ENCODE measurements around the gene UQCRHL.
"Not testable (repeated sequence)": the region's sequence is repeated elsewhere in the genome, so short reads cannot be mapped to it uniquely, and the experiment has no call there.

UQCRHL gene

GRCh38 chr1:15835205-15835740, 27.8 kb upstream of the UQCRHL start:
- DNase-seq = no peak

DNA sequence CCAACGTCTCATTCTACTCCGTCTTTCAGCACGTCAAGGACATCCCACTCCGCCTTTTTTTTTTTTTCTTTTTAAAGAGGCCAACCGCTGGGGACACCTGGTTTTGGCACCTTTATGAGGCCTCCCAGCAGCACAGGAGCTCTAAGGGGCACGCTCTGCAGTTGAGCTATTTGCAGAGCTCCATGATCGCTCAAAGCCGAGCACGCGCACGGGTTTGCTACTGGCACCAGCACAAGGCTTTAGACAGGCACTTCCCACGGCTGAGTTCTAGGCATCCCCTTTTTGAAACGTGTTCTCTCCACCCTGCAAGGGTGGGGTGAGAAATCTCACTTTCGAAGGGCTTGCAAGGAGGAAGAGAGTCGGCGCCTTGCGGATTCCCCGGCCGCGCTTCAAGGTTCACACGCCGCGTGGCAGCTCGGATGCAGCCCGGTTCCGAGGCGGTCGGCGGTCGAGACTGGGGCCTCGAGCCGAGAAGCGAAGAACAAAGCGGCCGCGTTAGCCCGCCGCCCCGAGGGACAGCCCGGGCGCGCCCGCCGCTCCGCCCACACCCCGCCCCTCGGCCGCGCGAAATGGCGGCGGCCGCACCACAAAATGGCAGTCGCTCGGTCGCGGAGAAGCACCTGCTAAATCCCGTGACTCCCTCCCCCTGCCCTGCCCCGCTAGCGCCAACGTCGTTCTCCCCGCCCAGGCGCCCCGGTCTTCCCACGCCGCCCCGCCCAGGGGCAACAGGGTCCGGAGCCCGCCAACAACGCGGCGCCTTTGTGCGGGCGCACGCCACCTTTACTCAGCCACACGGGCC, 27.2 kb upstream of the UQCRHL start:
- peak; percentile 85 for DNase-seq

GRCh38 chr1:15833842-15834405, 26.5 kb upstream of the UQCRHL start:
- DNase-seq = no peak

DNA sequence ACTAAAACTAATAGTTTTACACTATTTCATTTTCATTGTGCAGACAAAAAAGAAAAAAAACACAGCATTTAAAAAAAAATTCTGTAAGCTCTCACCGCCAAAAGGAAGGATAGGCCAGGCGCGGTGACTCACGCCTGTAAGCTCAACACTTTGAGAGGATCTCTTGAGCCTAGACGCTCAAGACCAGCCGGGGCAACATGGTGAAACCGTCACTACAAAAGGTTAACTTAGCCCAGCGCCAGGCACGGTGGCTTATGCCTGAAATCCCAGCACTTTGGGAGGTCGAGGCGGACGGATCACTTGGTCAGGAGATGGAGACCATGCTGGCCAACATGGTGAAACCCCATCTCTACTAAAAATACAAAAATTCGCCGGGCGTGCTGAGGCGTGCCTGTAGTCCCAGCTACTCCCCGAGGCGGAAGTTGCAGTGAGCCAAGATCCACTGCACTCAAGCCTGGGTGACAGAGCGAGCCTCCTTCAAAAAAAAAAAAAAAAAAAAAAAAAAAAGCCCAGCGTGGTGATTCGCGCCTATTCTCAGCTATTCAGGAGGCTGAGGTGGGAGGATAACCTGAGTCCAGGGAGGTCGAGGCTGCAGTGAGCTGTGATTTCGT, 25.7 kb upstream of the UQCRHL start:
- peak; percentile 39 for DNase-seq

- DNase-seq = no peak
Measured at GRCh38 chr1:15830258-15830657, 22.8 kb upstream of the UQCRHL start.

DNA sequence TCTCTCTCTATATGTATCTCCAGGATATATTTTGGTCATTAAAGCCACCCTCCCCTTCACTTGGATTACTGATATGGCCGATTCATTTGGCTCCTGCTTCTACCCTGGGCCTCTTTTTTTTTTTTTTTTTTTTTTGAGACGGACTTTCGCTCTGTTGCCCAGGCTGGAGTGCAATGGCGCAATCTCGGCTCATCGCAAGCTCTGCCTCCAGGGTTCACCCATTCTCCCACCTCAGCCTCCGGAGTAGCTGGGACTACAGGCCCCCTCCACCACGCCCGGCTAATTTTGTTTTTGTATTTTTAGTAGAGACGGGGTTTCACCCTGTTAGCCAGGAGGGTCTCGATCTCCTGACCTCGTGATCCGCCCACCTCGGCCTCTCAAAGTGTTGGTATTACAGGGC, 21.5 kb upstream of the UQCRHL start:
- DNase-seq = not testable (repeated sequence)

DNA sequence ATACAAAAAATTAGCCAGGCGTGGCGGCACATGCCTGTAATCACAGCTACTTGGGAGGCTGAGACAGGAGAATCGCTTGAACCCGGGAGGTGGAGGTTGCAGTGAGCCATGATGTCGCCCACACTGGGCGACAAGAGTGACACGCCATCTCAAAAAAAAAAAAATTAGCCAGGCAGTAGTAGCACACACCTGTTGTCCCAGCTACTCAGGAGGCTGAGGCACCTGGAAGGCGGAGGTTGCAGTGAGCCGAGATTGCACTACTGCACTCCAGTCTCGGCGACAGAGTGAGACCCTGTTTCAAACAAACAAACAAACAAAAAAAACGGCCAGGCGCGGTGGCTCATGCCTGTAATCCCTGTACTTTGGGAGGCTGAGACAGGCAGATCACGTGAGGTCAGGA, 20.1 kb upstream of the UQCRHL start:
- DNase-seq = not testable (repeated sequence)

DNA sequence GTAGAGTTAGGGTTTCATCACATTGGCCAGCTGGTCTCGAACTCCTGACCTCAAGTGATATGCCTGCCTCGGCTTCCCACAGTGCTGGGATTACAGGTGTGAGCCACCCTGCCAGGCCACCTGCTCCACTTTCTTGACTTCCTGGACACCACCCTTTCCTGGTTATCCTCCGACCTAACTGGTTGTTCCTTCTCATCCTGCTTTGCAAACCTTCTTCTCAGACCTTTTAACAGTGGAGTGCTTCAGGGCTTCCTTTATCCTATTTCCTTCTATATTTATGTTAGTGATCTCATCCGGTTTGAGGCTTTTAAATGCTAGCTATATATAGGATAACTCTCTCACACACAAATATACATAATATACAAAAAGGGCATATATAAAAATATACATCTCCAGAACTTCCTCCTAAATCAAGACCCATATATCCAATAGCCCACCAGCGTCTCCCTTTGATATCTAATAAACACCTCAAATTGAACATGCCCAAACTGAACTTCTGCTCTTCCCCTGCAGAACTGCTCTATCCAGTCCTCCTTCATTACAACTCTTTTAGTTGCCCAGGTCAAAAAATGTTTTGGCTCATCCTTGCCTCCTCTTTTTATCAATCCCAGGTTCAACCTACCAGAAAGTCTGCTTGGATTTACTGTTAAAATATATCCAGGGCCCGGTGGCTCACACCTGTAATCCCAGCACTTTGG, 19.5 kb upstream of the UQCRHL start:
- no peak for DNase-seq

DNA sequence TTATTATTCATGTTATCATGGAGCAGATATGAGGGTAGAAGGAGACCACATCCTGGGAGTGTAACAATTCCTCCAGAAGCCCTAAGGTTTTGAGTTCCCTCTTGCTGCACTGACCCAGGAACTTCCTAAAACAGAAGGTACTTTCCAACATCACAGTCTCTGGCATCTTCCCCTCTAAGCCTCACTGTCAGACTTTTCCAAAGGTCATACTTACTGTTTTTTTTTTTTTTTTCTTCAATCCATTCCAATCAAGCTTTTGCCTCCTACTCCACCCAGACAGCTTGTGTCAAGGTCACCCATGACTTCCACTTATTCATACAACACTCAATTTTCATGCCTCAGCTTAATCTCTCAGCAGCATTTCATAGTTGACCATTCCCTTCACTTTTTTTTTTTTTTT, 18.4 kb upstream of the UQCRHL start:
- DNase-seq = no peak

DNA sequence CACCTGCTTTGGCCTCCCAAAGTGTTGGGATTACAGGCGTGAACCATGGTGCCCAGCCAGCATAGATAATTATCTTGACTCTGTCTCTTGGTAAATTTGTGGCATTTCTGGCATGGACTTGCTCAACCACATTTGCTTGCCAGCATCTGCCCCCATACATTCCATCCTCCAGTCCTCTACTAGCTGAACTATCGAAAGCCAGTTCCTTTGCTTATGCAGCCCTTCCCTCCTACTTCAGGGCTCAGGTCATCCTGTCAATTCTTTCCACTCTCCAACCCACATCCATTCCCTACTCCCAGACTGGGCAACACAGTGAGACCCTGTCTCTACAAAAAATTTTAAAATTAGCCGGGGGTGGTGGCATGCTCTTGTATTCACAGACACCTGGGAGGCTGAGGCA, 13.0 kb upstream of the UQCRHL start:
- no peak for DNase-seq

DNA sequence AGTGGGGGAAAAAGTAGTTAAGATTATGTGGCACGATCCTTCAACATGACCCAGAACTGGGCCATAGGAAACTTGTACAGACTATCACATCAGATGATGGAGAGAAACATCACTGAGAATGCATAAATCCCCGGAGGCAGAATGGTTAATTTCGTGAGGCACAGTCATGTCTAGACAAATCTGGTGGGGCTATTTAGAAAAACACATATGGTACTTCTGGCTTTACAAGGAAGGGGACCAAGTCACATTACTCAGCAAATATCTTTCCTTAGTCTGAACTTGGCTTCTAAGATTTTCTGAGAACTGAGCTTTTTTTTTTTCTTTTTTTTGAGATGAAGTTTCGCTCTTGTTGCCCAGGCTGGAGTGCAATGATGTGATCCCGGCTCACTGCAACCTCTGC, 9.2 kb upstream of the UQCRHL start:
- no peak for DNase-seq

DNA sequence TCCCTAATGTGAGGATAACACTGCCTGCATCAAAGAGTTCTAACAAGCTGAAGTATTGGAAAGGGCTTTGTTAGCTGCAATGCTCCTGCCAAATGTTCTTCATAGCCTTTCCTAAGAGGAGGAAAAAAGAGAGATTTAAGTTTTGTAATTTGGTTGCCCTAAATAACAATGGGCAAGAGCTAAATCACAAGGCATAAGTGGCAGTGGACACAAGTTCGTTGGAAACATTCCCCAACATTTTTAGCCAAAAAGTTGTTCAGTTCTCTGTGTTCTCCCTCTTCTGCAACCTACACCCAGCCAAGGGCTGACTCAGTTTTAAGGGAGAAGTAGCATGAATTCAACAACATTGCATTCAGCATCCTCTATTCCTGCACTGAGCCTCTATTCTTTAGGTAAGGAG, 2.6 kb upstream of the UQCRHL start:
- no peak for DNase-seq

DNA sequence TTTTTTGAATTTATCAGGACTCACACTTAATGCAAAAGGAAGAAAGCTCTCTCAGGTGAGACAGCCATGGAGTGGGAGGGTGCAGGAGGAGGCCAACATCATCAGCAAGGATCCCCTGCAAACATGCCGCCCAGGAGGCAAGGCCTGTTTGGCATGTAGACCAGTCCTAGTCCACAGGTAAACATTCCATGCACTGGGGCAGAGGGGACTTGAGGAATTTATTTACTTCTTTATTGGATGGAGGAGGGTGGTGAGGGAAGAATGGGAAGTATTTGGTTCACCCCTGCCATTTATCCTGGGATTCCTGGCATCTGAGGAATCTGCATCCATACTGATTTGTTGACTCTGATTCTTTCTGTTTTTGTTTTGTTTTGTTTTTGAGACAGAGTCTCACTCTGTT, 1.5 kb upstream of the UQCRHL start:
- no peak for DNase-seq

- DNase-seq = no peak
Measured at GRCh38 chr1:15807121-15807520, 328 bp downstream of the UQCRHL start.

GRCh38 chr1:15804060-15804459, 3.4 kb downstream of the UQCRHL start:
- no peak for DNase-seq

DNA sequence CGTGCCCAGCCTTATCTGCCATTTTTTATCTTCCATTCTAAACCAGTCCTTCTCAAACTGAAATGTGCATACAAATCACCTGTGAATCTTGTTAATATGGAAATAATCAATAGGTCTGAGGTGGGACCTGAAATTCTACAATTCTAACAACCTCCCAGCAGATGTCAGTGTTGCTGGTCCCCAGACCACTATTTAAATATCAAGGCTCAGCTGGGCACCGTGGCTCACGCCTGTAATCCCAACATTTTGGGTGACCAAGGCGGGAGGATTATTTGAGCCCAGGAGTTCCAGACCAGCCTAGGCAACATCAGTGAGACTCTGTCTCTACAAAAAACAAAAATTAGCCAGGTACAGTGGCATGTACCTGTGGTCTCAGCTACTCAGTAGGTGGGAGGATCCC, 4.1 kb downstream of the UQCRHL start:
- DNase-seq = no peak

DNA sequence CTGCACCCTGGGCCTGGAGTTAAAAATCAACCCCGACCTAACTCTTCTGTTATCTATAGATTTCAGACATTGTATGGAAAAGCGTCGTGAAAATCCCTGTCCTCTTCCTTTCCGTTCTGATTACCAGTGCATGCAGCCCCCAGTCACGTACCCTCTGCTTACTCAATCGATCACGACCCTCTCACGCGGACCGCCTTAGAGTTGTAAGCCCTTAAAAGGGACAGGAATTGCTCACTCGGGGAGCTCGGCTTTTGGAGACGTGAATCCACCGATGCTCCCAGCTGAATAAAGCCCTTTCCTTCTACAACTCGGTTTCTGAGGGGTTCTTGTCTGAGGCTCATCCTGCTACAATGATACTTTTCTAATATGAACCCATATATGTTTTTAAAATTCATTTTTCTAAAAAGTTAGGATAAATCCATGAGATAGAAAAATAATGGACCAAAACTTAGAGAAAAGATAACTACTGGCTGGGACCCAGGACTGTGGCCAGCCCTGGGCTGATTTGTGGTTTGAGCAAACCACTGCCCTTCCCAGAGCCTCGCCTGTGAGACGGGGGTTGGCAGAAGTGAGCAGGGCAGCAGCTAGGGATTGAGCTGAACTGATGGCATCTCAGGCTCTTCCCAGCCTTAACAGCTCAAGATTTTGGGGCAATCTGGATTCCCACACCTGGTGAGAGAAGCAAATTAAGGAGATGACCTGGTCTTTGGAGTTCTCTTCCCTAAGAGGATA, 5.0 kb downstream of the UQCRHL start:
- no peak for DNase-seq

GRCh38 chr1:15799928-15800835, 7.3 kb downstream of the UQCRHL start:
- DNase-seq = no peak

- no peak for DNase-seq
Measured at GRCh38 chr1:15799004-15799867, 8.2 kb downstream of the UQCRHL start.

GRCh38 chr1:15797614-15798390, 9.6 kb downstream of the UQCRHL start:
- no peak for DNase-seq

Data from activated effector memory CD4-positive, alpha-beta T cell treated with Interleukin-2 at 50 U/mL for 16 hours (primary cell).